Trophoblast cell (in vitro differentiated cells and primary cell): ENCODE results near the gene HS6ST1.

ENCODE experiments used
- DNase-seq, 2 donors: peaks; one replicate each; pipeline ENCODE4 v3.0.0-alpha.2; 2016
- H2AFZ ChIP-seq: 2 replicates; pipeline ENCODE4 v1.6.1; 2013; ENCODE audit warnings: low read length, moderate library complexity, mild to moderate bottlenecking; ENCODE audit not compliant: insufficient read depth, poor library complexity
- H2AK5ac ChIP-seq: 2 replicates; pipeline ENCODE4 v1.6.1; 2013; ENCODE audit warnings: mild to moderate bottlenecking, low read length
- H2BK120ac ChIP-seq: 2 replicates; pipeline ENCODE4 v1.6.1; 2013; ENCODE audit warnings: low read length, mild to moderate bottlenecking, moderate library complexity; ENCODE audit not compliant: insufficient read depth, poor library complexity
- H2BK12ac ChIP-seq: 2 replicates; pipeline ENCODE4 v1.6.1; 2013; ENCODE audit warnings: mild to moderate bottlenecking, low read length, moderate library complexity
- H2BK5ac ChIP-seq: 2 replicates; pipeline ENCODE4 v1.6.1; 2013; ENCODE audit warnings: low read length, low read depth, moderate library complexity, mild to moderate bottlenecking; ENCODE audit not compliant: poor library complexity
- H3K14ac ChIP-seq: 2 replicates; pipeline ENCODE4 v1.6.1; 2013; ENCODE audit warnings: mild to moderate bottlenecking, low read length
- H3K18ac ChIP-seq: 2 replicates; pipeline ENCODE4 v1.6.1; 2013; ENCODE audit warnings: mild to moderate bottlenecking, low read length
- H3K23ac ChIP-seq: 2 replicates; pipeline ENCODE4 v1.6.1; 2013; ENCODE audit warnings: low read length
- H3K27ac ChIP-seq: 2 replicates; pipeline ENCODE4 v1.5.1; 2013; ENCODE audit warnings: low read depth, mild to moderate bottlenecking, inconsistent platforms, low read length, moderate library complexity
- H3K27me3 ChIP-seq: 2 replicates; pipeline ENCODE4 v1.6.1; 2013; ENCODE audit warnings: inconsistent platforms, mild to moderate bottlenecking, low read length, moderate library complexity; ENCODE audit not compliant: insufficient read depth
- H3K36me3 ChIP-seq, 2 experiments: 1 replicate in 1 of 2; 2 replicates in 1 of 2; pipeline ENCODE4 v1.6.1; 2013; ENCODE audit warnings: low read length in 2 of 2, mild to moderate bottlenecking in 2 of 2, moderate library complexity in 1 of 2; ENCODE audit not compliant: insufficient read depth in 2 of 2, control insufficient read depth in 1 of 2
- H3K4ac ChIP-seq: 2 replicates; pipeline ENCODE4 v1.6.1; 2013; ENCODE audit warnings: low read depth, mild to moderate bottlenecking, low read length, moderate library complexity
- H3K4me1 ChIP-seq, 2 experiments: 1 replicate in 1 of 2; 2 replicates in 1 of 2; pipeline ENCODE4 v1.6.1; 2013; ENCODE audit warnings: low read length in 2 of 2, mild to moderate bottlenecking in 2 of 2, moderate library complexity in 1 of 2; ENCODE audit not compliant: insufficient read depth in 2 of 2, control insufficient read depth in 1 of 2
- H3K4me2 ChIP-seq: 2 replicates; pipeline ENCODE4 v1.6.1; 2013; ENCODE audit warnings: inconsistent platforms, mild to moderate bottlenecking, low read length, moderate library complexity
- H3K4me3 ChIP-seq: 2 replicates; pipeline ENCODE4 v1.5.1; 2013; ENCODE audit warnings: mild to moderate bottlenecking, low read depth, low read length, inconsistent platforms
- H3K79me1 ChIP-seq: one replicate; pipeline ENCODE4 v1.6.1; 2013; ENCODE audit warnings: low read length
- H3K79me2 ChIP-seq: 2 replicates; pipeline ENCODE4 v1.6.1; 2013; ENCODE audit warnings: low read length, mild to moderate bottlenecking; ENCODE audit not compliant: control insufficient read depth, insufficient read depth, poor library complexity
- H3K9ac ChIP-seq: 2 replicates; pipeline ENCODE4 v1.6.1; 2013; ENCODE audit warnings: mild to moderate bottlenecking, low read length
- H3K9me3 ChIP-seq: 2 replicates; pipeline ENCODE4 v1.6.1; 2013; ENCODE audit warnings: low read depth, mild to moderate bottlenecking, control low read depth, inconsistent platforms, low read length; ENCODE audit not compliant: insufficient read depth
- H4K12ac ChIP-seq: 2 replicates; pipeline ENCODE4 v1.6.1; 2013; ENCODE audit warnings: low read depth, mild to moderate bottlenecking, low read length, moderate library complexity
- H4K8ac ChIP-seq: 2 replicates; pipeline ENCODE4 v1.6.1; 2013; ENCODE audit warnings: low read depth, mild to moderate bottlenecking, low read length, moderate library complexity
- H4K91ac ChIP-seq: one replicate; pipeline ENCODE4 v1.6.1; 2013; ENCODE audit warnings: low read depth, mild to moderate bottlenecking, low read length, moderate library complexity
- WGBS: extraction: QIAGEN DNeasy Blood & Tissue Kit; methylation state at CpG from one replicate; pipeline ENCODE4 v1.1.7; 2013; ENCODE audit warnings: missing lambda C conversion rate; ENCODE audit not compliant: insufficient read length, insufficient coverage; ENCODE audit errors: extremely low coverage; 5-methylcytosine and 5-hydroxymethylcytosine counted together

The HS6ST1 gene

GRCh38 chr2:128299628-128300027 is 19.0 kb downstream of the HS6ST1 start:
- Histone ChIP-seq H3K79me1 (peaks cover 9% of the 10 kb centered on the region), H2BK5ac (no peak overlapping the region), H4K91ac (no peak overlapping the region), H3K27ac (no peak overlapping the region), H3K36me3 (peaks cover 2 to 4% of the 10 kb centered on the region in 2 experiments), H3K14ac (no peak overlapping the region), H3K23ac (no peak overlapping the region), H3K9ac (no peak overlapping the region), H3K4me2 (no peak overlapping the region), H2AK5ac (no peak overlapping the region), H3K4me3 (no peak overlapping the region), H2AFZ (no peak overlapping the region), H3K27me3 (no peaks in the 10 kb centered on the region), H3K4me1 (peaks cover 21 to 30% of the 10 kb centered on the region in 2 experiments), H3K4ac (peak overlapping the region; percentile 12), H3K79me2 (peaks cover 12% of the 10 kb centered on the region), H4K8ac (peak overlapping the region; percentile 7), H3K9me3 (peaks cover 1% of the 10 kb centered on the region), H3K18ac (peak overlapping the region; percentile 19), H2BK120ac (no peak overlapping the region), H4K12ac (no peak overlapping the region), H2BK12ac (peak overlapping the region; percentile 18)
- WGBS, result no CpG with 5 or more reads among the region's 11 CpGs
- DNase-seq, result no peak

- no peak for DNase-seq
- H3K27me3 ChIP-seq, result no peaks in the 10 kb centered on the region
- H3K36me3 ChIP-seq, result peaks cover 2 to 4% of the 10 kb centered on the region in 2 experiments
- no peak overlapping the region for H3K4me3 ChIP-seq
- H4K8ac ChIP-seq, result no peak overlapping the region
- H4K12ac ChIP-seq, result no peak overlapping the region
- no peak overlapping the region for H2BK12ac ChIP-seq
- no peak overlapping the region for H3K4me2 ChIP-seq
- H3K14ac ChIP-seq, result no peak overlapping the region
- H3K9me3 ChIP-seq, result no peaks in the 10 kb centered on the region
- no peak overlapping the region for H3K23ac ChIP-seq
- no peak overlapping the region for H3K18ac ChIP-seq
- H2AK5ac ChIP-seq, result no peak overlapping the region
- H2BK120ac ChIP-seq, result no peak overlapping the region
- no peak overlapping the region for H4K91ac ChIP-seq
- no peak overlapping the region for H3K9ac ChIP-seq
- peaks cover 4% of the 10 kb centered on the region for H3K79me1 ChIP-seq
- no peak overlapping the region for H2AFZ ChIP-seq
- H3K27ac ChIP-seq, result no peak overlapping the region
- no CpG with 5 or more reads among the region's 16 CpGs for WGBS
- H2BK5ac ChIP-seq, result no peak overlapping the region
- H3K4ac ChIP-seq, result no peak overlapping the region
- H3K4me1 ChIP-seq, result peaks cover 15 to 25% of the 10 kb centered on the region in 2 experiments
- H3K79me2 ChIP-seq, result peaks cover 12% of the 10 kb centered on the region
Observed at GRCh38 chr2:128298846-128299507, 19.7 kb downstream of the HS6ST1 start.

- no peak overlapping the region for H4K91ac ChIP-seq
- H2AFZ ChIP-seq, result no peak overlapping the region
- no peak overlapping the region for H2BK12ac ChIP-seq
- no peak overlapping the region for H3K23ac ChIP-seq
- H3K9me3 ChIP-seq, result no peaks in the 10 kb centered on the region
- no peak overlapping the region for H2BK5ac ChIP-seq
- H2AK5ac ChIP-seq, result no peak overlapping the region
- H3K4me2 ChIP-seq, result no peak overlapping the region
- peaks cover 2 to 4% of the 10 kb centered on the region in 2 experiments for H3K36me3 ChIP-seq
- no peak overlapping the region for H2BK120ac ChIP-seq
- peaks cover 12% of the 10 kb centered on the region for H3K79me2 ChIP-seq
- no peak overlapping the region for H3K18ac ChIP-seq
- H3K4ac ChIP-seq, result no peak overlapping the region
- H3K27ac ChIP-seq, result no peak overlapping the region
- H3K4me1 ChIP-seq, result peaks cover 15 to 22% of the 10 kb centered on the region in 2 experiments
- no peak overlapping the region for H4K8ac ChIP-seq
- no peak overlapping the region for H3K9ac ChIP-seq
- no peak overlapping the region for H4K12ac ChIP-seq
- DNase-seq, result no peak
- no peak overlapping the region for H3K14ac ChIP-seq
- H3K4me3 ChIP-seq, result no peak overlapping the region
- H3K79me1 ChIP-seq, result peaks cover 4% of the 10 kb centered on the region
- no CpG with 5 or more reads among the region's 7 CpGs for WGBS
- no peaks in the 10 kb centered on the region for H3K27me3 ChIP-seq
Observed at GRCh38 chr2:128298286-128298685, 20.4 kb downstream of the HS6ST1 start.

- WGBS, result no CpG with 5 or more reads among the region's 8 CpGs
- no peak overlapping the region for H4K8ac ChIP-seq
- H3K4me1 ChIP-seq, result peaks cover 15 to 21% of the 10 kb centered on the region in 2 experiments
- H3K4ac ChIP-seq, result peak overlapping the region; percentile 8
- no peaks in the 10 kb centered on the region for H3K27me3 ChIP-seq
- H3K14ac ChIP-seq, result no peak overlapping the region
- H4K91ac ChIP-seq, result no peak overlapping the region
- no peak overlapping the region for H3K4me2 ChIP-seq
- no peak overlapping the region for H3K23ac ChIP-seq
- H4K12ac ChIP-seq, result no peak overlapping the region
- no peak overlapping the region for H2AK5ac ChIP-seq
- H3K79me1 ChIP-seq, result peaks cover 11% of the 10 kb centered on the region
- H3K27ac ChIP-seq, result no peak overlapping the region
- H2AFZ ChIP-seq, result no peak overlapping the region
- no peak overlapping the region for H2BK5ac ChIP-seq
- no peak for DNase-seq
- peaks cover 4% of the 10 kb centered on the region for H3K9me3 ChIP-seq
- peaks cover 14% of the 10 kb centered on the region for H3K79me2 ChIP-seq
- peak overlapping the region; percentile 0 for H3K18ac ChIP-seq
- H3K9ac ChIP-seq, result no peak overlapping the region
- no peak overlapping the region for H3K4me3 ChIP-seq
- no peak overlapping the region for H2BK120ac ChIP-seq
- no peak overlapping the region for H2BK12ac ChIP-seq
- peaks cover 0 to 4% of the 10 kb centered on the region in 2 experiments for H3K36me3 ChIP-seq
Observed at GRCh38 chr2:128293870-128294455, 24.7 kb downstream of the HS6ST1 start.
